A673 (cell line): ENCODE data around the gene NUBPL.

ENCODE experiments used
- EZH2 ChIP-seq: fragments of 200-600 bp; sonication (generic); IDR thresholded peaks from 2 replicates; pipeline ENCODE4 v1.6.1; 2017; ENCODE audit warnings: borderline replicate concordance, low read depth, mild to moderate bottlenecking, mixed read lengths, antibody characterized with exemption, low read length; ENCODE audit not compliant: poor library complexity, severe bottlenecking
- TF ChIP-seq, protein P1 (sequence below): fragments of 300-800, 200-600 bp; sonication (generic); conservative IDR thresholded peaks from 2 replicates; pipeline ENCODE4 v1.5.1; 2017; ENCODE audit warnings: low read depth, mild to moderate bottlenecking, antibody characterized with exemption, low read length, moderate library complexity, mixed read lengths

DNA sequence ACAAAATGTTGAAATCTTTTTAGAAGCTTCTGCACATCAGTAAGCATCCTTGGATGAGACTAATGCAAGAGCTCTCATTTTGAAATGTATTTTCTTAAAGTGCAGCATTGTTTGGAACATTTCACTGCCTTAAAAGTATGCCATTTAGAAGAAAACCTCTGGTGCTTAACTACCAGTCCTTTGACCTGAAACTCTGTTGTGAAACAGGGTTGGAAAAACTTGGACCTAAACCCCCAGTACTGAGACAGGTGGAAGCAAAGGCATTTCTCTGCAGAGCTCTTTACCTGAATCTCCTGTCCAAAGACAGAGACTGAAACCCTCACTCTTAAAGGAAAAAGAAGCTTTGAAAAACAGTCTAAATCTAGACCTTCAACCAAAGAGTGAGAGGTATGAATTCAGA lies 207.2 kb downstream of the NUBPL start:
- TF ChIP-seq, protein P1, sequence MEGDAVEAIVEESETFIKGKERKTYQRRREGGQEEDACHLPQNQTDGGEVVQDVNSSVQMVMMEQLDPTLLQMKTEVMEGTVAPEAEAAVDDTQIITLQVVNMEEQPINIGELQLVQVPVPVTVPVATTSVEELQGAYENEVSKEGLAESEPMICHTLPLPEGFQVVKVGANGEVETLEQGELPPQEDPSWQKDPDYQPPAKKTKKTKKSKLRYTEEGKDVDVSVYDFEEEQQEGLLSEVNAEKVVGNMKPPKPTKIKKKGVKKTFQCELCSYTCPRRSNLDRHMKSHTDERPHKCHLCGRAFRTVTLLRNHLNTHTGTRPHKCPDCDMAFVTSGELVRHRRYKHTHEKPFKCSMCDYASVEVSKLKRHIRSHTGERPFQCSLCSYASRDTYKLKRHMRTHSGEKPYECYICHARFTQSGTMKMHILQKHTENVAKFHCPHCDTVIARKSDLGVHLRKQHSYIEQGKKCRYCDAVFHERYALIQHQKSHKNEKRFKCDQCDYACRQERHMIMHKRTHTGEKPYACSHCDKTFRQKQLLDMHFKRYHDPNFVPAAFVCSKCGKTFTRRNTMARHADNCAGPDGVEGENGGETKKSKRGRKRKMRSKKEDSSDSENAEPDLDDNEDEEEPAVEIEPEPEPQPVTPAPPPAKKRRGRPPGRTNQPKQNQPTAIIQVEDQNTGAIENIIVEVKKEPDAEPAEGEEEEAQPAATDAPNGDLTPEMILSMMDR, result no peak
- TF ChIP-seq EZH2, result no peak
